Stomach (tissue), 9 donors: ENCODE results near the gene PRKACB. TPM values are rescaled to one million over a fixed set of nuclear protein-coding genes. Genes with fewer than 3 reads are reported as not detected.
"Not testable (repeated sequence)": the region's sequence is repeated elsewhere in the genome, so short reads cannot be mapped to it uniquely, and the experiment has no call there.

Source experiments
- DNase-seq, 2 donors: peaks; one replicate each; pipeline versions ENCODE4 v3.0.0 to v3.0.0-alpha.2; 2013 to 2019
- H3K27ac ChIP-seq, 5 donors: fragments of 200-600 bp in 4 of 5; sonication (generic) in 4 of 5; one replicate each; pipeline ENCODE4 v1.5.1; 2013 to 2019; ENCODE audit warnings: mild to moderate bottlenecking in 1 of 5, moderate library complexity in 1 of 5
- H3K27me3 ChIP-seq, 3 donors: fragments of 200-600 bp; sonication (generic); one replicate each; pipeline ENCODE4 v1.5.1; 2017 to 2019; ENCODE audit warnings: mixed run types in 1 of 3
- H3K36me3 ChIP-seq, 4 donors: fragments of 200-600 bp; sonication (generic); 1 replicate in 3 of 4; 2 replicates in 1 of 4; pipeline ENCODE4 v1.5.1; 2016 to 2019
- H3K4me1 ChIP-seq, 4 donors: fragments of 200-600 bp; sonication (generic); one replicate each; pipeline ENCODE4 v1.5.1; 2016 to 2019
- H3K4me3 ChIP-seq, 4 donors: fragments of 200-600 bp; sonication (generic) in 3 of 4; one replicate each; pipeline ENCODE4 v1.5.1; 2016 to 2019; ENCODE audit warnings: mild to moderate bottlenecking in 1 of 4
- H3K9me3 ChIP-seq, 4 donors: fragments of 200-600 bp; sonication (generic); one replicate each; pipeline ENCODE4 v1.5.1; 2016 to 2019
- CTCF ChIP-seq, 7 experiments: fragments of 450-650 bp in 4 of 7; fragments of 200-600 bp in 3 of 7; sonication (generic) in 3 of 7; IDR thresholded peaks; one replicate each; pipeline ENCODE4 v1.5.1; 2016 to 2019; ENCODE audit warnings: antibody characterized with exemption in 7 of 7, control low read depth in 2 of 7, mild to moderate bottlenecking in 1 of 7
- EP300 ChIP-seq: sonication (generic); formaldehyde crosslinking; IDR thresholded peaks from one replicate; pipeline ENCODE4 v1.6.1; 2017; ENCODE audit warnings: antibody characterized with exemption
- POLR2A ChIP-seq, 4 donors: fragments of 450-650 bp; IDR thresholded peaks; one replicate each; pipeline ENCODE4 v1.6.1; 2016; ENCODE audit warnings: antibody characterized with exemption in 4 of 4, control low read depth in 2 of 4, mild to moderate bottlenecking in 1 of 4, moderate library complexity in 1 of 4
- POLR2AphosphoS5 ChIP-seq, 3 donors: sonication (generic); formaldehyde crosslinking; IDR thresholded peaks; one replicate each; pipeline ENCODE4 v1.6.1; 2016; ENCODE audit warnings: antibody characterized with exemption in 3 of 3
- WGBS, 5 donors: extraction: QIAGEN DNeasy Blood & Tissue Kit in 3 of 5; methylation state at CpG; one replicate each; pipeline versions ENCODE4 v1.1.5 to v1.1.7; 2013 to 2018; 5-methylcytosine and 5-hydroxymethylcytosine counted together
- intact Hi-C: fragments of 100-400 bp; cut with DNase I; formaldehyde crosslinking; loops from one replicate; pipeline ENCODE4 v1.15.1; 2023; ENCODE audit warnings: low total_unique reads
- polyA plus RNA-seq, 3 donors: library from polyadenylated mRNA; stranded (reverse); fragments of 200-250 nt; gene quantifications; one replicate each; pipeline ENCODE4 v1.2.3, GENCODE V29; 2013
- total RNA-seq, 5 donors: library from RNA; depleted of rRNA; stranded (reverse); fragments of >200 nt; gene quantifications; one replicate each; pipeline versions ENCODE4 v1.1.0 to v1.2.3, GENCODE V29; 2014 to 2016
- donor health status: healthy with polysubstance abuse.
- donor health status: Bipolar disorder and iron deficiency.
- donor health status: healthy.

PRKACB gene
- total and polyA plus RNA-seq, 8 donors: 13.8 to 64.8 (median 31.3) TPM

- peaks cover 0 to 6% (median 3%) of the 10 kb centered on the region in 4 donors for H3K9me3 ChIP-seq
- intact Hi-C loops: no loop called here
- DNase-seq: peak in 1 of 2 donors; percentile 83
- H3K4me3 ChIP-seq: no peak overlapping the region
- no peaks in the 10 kb centered on the region for H3K27me3 ChIP-seq
- H3K27ac ChIP-seq: peak overlapping the region in 1 of 5 donors; percentile 7
- no peaks in the 10 kb centered on the region for H3K36me3 ChIP-seq
- peaks cover 4 to 10% (median 9%) of the 10 kb centered on the region in 4 donors for H3K4me1 ChIP-seq
- 62 to 70% (median 68%) methylated on average over 3 of the region's 3 CpGs for WGBS, 5 donors
- TF ChIP-seq POLR2AphosphoS5 (IDR thresholded peaks at IDR 0.05) (peak in 1 of 3 donors; percentile 46), EP300 (no peak)
Observed at GRCh38 chr1:84103197-84103992, 40.7 kb upstream of the PRKACB start.

DNA sequence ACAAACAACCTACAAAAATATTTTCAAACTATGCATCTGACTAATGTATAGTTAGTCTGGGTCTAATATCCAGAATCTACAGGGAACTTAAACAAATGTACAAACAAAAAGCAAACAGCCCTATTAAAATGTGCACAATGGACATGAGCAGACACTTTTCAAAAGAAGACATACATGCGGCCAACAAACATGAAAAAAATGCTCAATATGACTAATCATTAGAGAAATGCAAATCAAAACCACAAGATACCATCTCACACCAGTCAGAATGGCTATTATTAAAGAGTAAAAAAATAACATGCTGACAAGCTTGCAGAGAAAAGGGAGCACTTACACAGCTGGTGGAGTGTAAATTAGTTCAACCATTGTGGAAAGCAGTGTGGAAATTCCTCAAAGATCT, 36.5 kb upstream of the PRKACB start:
- H3K9me3 ChIP-seq, intact Hi-C loops, H3K36me3 ChIP-seq, H3K4me3 ChIP-seq, H3K27ac ChIP-seq, H3K27me3 ChIP-seq, DNase-seq: not testable (repeated sequence)
- H3K4me1 ChIP-seq: peaks cover 4 to 10% (median 9%) of the 10 kb centered on the region in 4 donors
- 66 to 83% (median 74%) methylated on average over 1 of the region's 1 CpG for WGBS, 5 donors

DNA sequence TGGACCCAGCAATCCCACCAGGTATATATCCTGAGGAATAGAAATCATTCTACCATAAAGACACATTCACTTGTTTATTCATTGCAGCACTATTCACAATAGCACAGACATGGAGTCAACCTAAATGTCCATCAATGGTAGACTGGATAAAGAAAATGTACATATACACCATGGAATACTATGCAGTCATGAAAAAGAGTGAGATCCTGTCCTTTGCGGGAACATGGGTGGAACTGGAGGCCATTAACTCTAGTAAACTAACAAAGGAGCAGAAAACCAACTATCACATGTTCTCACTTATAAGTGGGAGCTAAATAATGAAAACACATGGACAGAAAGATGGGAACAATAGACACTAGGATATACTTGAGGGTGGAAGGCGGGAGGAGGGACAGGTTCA, 36.1 kb upstream of the PRKACB start:
- no peaks in the 10 kb centered on the region for H3K27me3 ChIP-seq
- no peak for TF ChIP-seq POLR2A (IDR thresholded peaks at IDR 0.05)
- TF ChIP-seq EP300: no peak
- no peak for TF ChIP-seq POLR2AphosphoS5 (IDR thresholded peaks at IDR 0.05)
- TF ChIP-seq CTCF (IDR thresholded peaks at IDR 0.05): no peak
- H3K4me1 ChIP-seq: peaks cover 3 to 8% (median 7%) of the 10 kb centered on the region in 4 donors
- H3K36me3 ChIP-seq: no peaks in the 10 kb centered on the region
- intact Hi-C loops: no loop called here
- no peak for DNase-seq
- peaks cover 0 to 6% (median 3%) of the 10 kb centered on the region in 4 donors for H3K9me3 ChIP-seq
- no peak overlapping the region for H3K27ac ChIP-seq
- WGBS, 5 donors: 97 to 100% (median 99%) methylated on average over 2 of the region's 2 CpGs
- no peak overlapping the region for H3K4me3 ChIP-seq

DNA sequence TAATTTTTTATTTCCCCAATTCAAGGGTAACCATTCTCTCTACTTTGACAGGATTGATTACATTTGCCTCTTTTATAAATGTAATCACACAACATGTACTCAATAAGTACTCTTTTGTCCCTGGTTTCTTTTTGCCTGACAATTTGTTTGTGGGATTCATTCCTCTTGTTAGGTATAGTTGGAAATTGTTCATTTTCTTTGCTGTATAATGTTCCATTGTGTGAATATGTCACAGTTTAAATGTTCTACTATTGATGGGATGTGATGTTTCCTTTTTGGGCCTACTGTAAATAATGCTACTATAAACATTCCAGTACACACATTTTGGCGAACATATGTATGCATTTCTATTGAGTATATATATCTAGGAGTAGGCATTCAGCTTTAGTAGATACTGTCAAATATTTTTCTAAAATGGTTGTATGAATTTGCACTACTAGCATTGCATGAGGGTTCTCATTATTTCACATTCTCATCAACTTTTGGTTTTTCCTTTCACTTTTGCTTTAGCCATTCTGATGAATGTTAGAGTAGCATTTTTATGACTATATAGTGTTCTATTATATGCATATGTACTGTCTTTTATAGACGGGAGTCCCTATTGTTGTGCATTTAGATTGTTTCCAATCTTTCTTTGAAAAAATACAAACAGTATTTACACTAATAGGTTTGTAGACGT, 35.0 kb upstream of the PRKACB start:
- no peak overlapping the region for H3K4me3 ChIP-seq
- H3K27me3 ChIP-seq: no peaks in the 10 kb centered on the region
- intact Hi-C loops: no loop called here
- H3K36me3 ChIP-seq: no peaks in the 10 kb centered on the region
- 91 to 98% (median 94%) methylated on average over 3 of the region's 3 CpGs for WGBS, 5 donors
- H3K9me3 ChIP-seq: peaks cover 0 to 6% (median 3%) of the 10 kb centered on the region in 4 donors
- no peak for DNase-seq
- H3K4me1 ChIP-seq: no peaks in the 10 kb centered on the region
- H3K27ac ChIP-seq: no peak overlapping the region
- TF ChIP-seq CTCF (IDR thresholded peaks at IDR 0.05) (no peak), POLR2A (IDR thresholded peaks at IDR 0.05) (no peak), EP300 (no peak), POLR2AphosphoS5 (IDR thresholded peaks at IDR 0.05) (no peak)

DNA sequence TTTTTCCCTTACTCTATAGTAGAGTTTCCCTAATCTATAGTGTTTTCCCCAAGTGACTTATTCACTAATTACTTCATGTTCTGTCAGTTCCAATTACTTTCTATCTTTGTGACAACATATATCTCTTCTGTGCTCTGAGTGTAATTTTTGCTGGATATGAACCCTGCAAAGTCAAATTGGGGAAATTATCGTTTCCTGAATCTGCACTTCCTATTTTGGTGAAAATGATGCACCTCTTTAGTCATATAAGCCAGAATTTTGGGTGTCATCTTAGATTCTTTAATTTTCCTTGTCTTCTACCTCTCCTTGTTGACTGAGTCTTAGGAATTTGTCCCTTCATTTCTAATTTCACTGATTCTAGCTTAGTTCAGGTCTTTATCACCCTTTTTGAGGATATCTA, 33.4 kb upstream of the PRKACB start:
- no peak for DNase-seq
- 85 to 95% (median 93%) methylated on average over 1 of the region's 1 CpG for WGBS, 5 donors

More for the DNA sequence above, 33.4 kb upstream of the PRKACB start:
- TF ChIP-seq POLR2AphosphoS5 (IDR thresholded peaks at IDR 0.05) (no peak), CTCF (IDR thresholded peaks at IDR 0.05) (no peak), EP300 (no peak), POLR2A (IDR thresholded peaks at IDR 0.05) (no peak)
- H3K27me3 ChIP-seq: no peaks in the 10 kb centered on the region
- H3K9me3 ChIP-seq: peaks cover 0 to 6% (median 3%) of the 10 kb centered on the region in 4 donors
- H3K4me1 ChIP-seq: no peaks in the 10 kb centered on the region
- H3K27ac ChIP-seq: no peak overlapping the region
- no peak overlapping the region for H3K4me3 ChIP-seq
- intact Hi-C loops: no loop called here
- no peaks in the 10 kb centered on the region for H3K36me3 ChIP-seq
